ENCODE results near the gene F10. TPM values are rescaled to one million over a fixed set of nuclear protein-coding genes. Genes with fewer than 3 reads are reported as not detected.

Gene F10
- total and polyA plus RNA-seq, 2 donors (not counting 1 experiment from before 2014, with no cell fraction given) = not detected

DNA sequence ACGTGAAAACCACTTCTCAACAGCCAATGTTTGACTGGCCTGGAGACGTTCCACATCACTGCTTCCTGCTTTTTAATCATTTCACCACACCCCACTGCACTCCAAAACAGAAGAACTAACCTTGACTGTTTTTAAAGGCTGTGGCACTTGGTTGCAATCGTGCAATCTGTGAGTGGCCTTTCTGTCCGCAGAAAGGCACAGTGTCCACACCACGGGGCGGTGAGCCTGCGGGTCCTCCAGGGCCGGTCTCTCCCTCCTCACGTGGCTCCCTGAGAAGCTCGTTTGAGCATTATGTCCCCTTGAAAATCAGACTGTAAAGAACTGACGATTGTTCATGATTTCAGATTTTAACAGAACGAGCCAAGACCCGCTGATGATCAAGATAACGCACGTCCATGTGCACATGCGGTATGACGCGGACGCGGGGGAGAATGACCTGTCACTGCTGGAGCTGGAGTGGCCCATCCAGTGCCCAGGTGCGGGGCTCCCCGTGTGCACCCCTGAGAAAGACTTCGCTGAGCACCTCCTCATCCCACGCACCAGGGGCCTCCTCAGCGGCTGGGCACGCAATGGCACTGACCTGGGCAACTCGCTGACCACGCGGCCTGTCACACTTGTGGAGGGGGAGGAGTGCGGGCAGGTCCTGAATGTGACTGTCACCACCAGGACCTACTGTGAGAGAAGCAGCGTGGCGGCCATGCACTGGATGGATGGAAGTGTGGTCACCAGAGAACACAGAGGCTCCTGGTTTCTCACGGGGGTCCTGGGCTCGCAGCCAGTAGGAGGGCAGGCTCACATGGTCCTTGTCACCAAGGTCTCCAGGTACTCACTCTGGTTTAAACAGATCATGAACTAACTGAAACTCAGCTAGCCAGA lies 48.9 kb downstream of the F10 start:
- ChIA-PET CTCF (no interaction called here), POLR2A (no interaction called here)
- no peak overlapping the region for H2AFZ ChIP-seq (ENCODE audit: insufficient read depth, low read depth, low read length, poor library complexity, severe bottlenecking)
- TF ChIP-seq, protein P1, sequence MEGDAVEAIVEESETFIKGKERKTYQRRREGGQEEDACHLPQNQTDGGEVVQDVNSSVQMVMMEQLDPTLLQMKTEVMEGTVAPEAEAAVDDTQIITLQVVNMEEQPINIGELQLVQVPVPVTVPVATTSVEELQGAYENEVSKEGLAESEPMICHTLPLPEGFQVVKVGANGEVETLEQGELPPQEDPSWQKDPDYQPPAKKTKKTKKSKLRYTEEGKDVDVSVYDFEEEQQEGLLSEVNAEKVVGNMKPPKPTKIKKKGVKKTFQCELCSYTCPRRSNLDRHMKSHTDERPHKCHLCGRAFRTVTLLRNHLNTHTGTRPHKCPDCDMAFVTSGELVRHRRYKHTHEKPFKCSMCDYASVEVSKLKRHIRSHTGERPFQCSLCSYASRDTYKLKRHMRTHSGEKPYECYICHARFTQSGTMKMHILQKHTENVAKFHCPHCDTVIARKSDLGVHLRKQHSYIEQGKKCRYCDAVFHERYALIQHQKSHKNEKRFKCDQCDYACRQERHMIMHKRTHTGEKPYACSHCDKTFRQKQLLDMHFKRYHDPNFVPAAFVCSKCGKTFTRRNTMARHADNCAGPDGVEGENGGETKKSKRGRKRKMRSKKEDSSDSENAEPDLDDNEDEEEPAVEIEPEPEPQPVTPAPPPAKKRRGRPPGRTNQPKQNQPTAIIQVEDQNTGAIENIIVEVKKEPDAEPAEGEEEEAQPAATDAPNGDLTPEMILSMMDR (IDR thresholded peaks at IDR 0.05) = no peak
- no peak for TF ChIP-seq EZH2 (IDR thresholded peaks at IDR 0.05; ENCODE audit: borderline replicate concordance, insufficient read depth, low read depth, low read length, poor library complexity, severe bottlenecking)
- peaks cover 0 to 7% (median 0%) of the 10 kb centered on the region in 3 donors for H3K9me3 ChIP-seq (ENCODE audit: control extremely low read depth in 1 of 3, control insufficient read depth in 2 of 3, insufficient read depth in 1 of 3, low read length in 2 of 3)
- H3K9me3 Mint-ChIP-seq (ENCODE audit: insufficient read depth) = peaks cover 3% of the 10 kb centered on the region
- no peak for ATAC-seq (ENCODE audit: low read depth)
- no peak overlapping the region for H3K27ac ChIP-seq (ENCODE audit: low read length in 2 of 2)
- WGBS (ENCODE audit: insufficient coverage) = 91% methylated on average over 32 of the region's 34 CpGs
- H3K27me3 ChIP-seq (replicated peaks in 1 of 4; ENCODE audit: control extremely low read depth in 1 of 4, control insufficient read depth in 3 of 4, insufficient read depth in 4 of 4, low read length in 3 of 4) = no peaks in the 10 kb centered on the region
- H3K27me3 Mint-ChIP-seq = no peaks in the 10 kb centered on the region
- H3K4me1 ChIP-seq (ENCODE audit: control insufficient read depth in 2 of 2, insufficient read depth in 2 of 2, low read length in 2 of 2) = peaks cover 0 to 5% of the 10 kb centered on the region in 2 donors
- intact Hi-C loops (cut with micrococcal nuclease) = no loop called here
- peaks cover 0 to 22% of the 10 kb centered on the region in 2 experiments for H3K36me3 ChIP-seq (replicated peaks in 1 of 2; ENCODE audit: control extremely low read depth in 1 of 2, control insufficient read depth in 1 of 2, extremely low read depth in 1 of 2, insufficient read depth in 2 of 2, low read length in 1 of 2)
- H3K79me2 ChIP-seq (ENCODE audit: control insufficient read depth, insufficient read depth, low read length) = no peaks in the 10 kb centered on the region
- no peak overlapping the region for H3K27ac Mint-ChIP-seq
- H3K9ac ChIP-seq (ENCODE audit: low read length) = no peak overlapping the region
- H3K4me2 ChIP-seq (replicated peaks; ENCODE audit: low read depth, low read length, poor library complexity, severe bottlenecking) = no peak overlapping the region
- no peak overlapping the region for H3K4me3 Mint-ChIP-seq
- H4K20me1 ChIP-seq (ENCODE audit: control insufficient read depth, insufficient read depth, low read length, poor library complexity, severe bottlenecking) = no peaks in the 10 kb centered on the region
- peaks cover 10% of the 10 kb centered on the region for H3K4me1 Mint-ChIP-seq
- no peak for DNase-seq
- H3K4me3 ChIP-seq (ENCODE audit: control extremely low read depth in 1 of 5, extremely low read depth in 1 of 5, insufficient read depth in 1 of 5, low read depth in 2 of 5, low read length in 4 of 5) = no peak overlapping the region

GRCh38 chr13:113172419-113172926 lies 49.9 kb downstream of the F10 start:
- ATAC-seq (ENCODE audit: low read depth) = no peak
- Histone ChIP-seq H3K27ac (ENCODE audit: low read length in 2 of 2) (no peak overlapping the region), H3K4me1 (ENCODE audit: control insufficient read depth in 2 of 2, insufficient read depth in 2 of 2, low read length in 2 of 2) (peaks cover 0 to 5% of the 10 kb centered on the region in 2 donors), H4K20me1 (ENCODE audit: control insufficient read depth, insufficient read depth, low read length, poor library complexity, severe bottlenecking) (no peaks in the 10 kb centered on the region), H2AFZ (ENCODE audit: insufficient read depth, low read depth, low read length, poor library complexity, severe bottlenecking) (no peak overlapping the region), H3K79me2 (ENCODE audit: control insufficient read depth, insufficient read depth, low read length) (no peaks in the 10 kb centered on the region), H3K36me3 (replicated peaks in 1 of 2; ENCODE audit: control extremely low read depth in 1 of 2, control insufficient read depth in 1 of 2, extremely low read depth in 1 of 2, insufficient read depth in 2 of 2, low read length in 1 of 2) (peaks cover 0 to 25% of the 10 kb centered on the region in 2 experiments), H3K4me3 (ENCODE audit: control extremely low read depth in 1 of 5, extremely low read depth in 1 of 5, insufficient read depth in 1 of 5, low read depth in 2 of 5, low read length in 4 of 5) (no peak overlapping the region), H3K9ac (ENCODE audit: low read length) (no peak overlapping the region), H3K4me2 (replicated peaks; ENCODE audit: low read depth, low read length, poor library complexity, severe bottlenecking) (no peak overlapping the region), H3K27me3 (replicated peaks in 1 of 4; ENCODE audit: control extremely low read depth in 1 of 4, control insufficient read depth in 3 of 4, insufficient read depth in 4 of 4, low read length in 3 of 4) (no peaks in the 10 kb centered on the region), H3K9me3 (ENCODE audit: control extremely low read depth in 1 of 3, control insufficient read depth in 2 of 3, insufficient read depth in 1 of 3, low read length in 2 of 3) (peaks cover 0 to 11% (median 0%) of the 10 kb centered on the region in 3 donors)
- Mint-ChIP-seq H3K27me3 (no peaks in the 10 kb centered on the region), H3K4me3 (no peak overlapping the region), H3K9me3 (ENCODE audit: insufficient read depth) (peaks cover 3% of the 10 kb centered on the region), H3K4me1 (peaks cover 10% of the 10 kb centered on the region), H3K27ac (no peak overlapping the region)
- no peak for DNase-seq
- CTCF ChIA-PET = no interaction called here
- POLR2A ChIA-PET = no interaction called here
- intact Hi-C loops (cut with micrococcal nuclease) = no loop called here
- 97% methylated on average over 11 of the region's 13 CpGs for WGBS (ENCODE audit: insufficient coverage)
- TF ChIP-seq, protein P1 (IDR thresholded peaks at IDR 0.05) = no peak
- no peak for TF ChIP-seq EZH2 (IDR thresholded peaks at IDR 0.05; ENCODE audit: borderline replicate concordance, insufficient read depth, low read depth, low read length, poor library complexity, severe bottlenecking)
